Measurements from ENCODE around the gene PLD2. TPM values are rescaled to one million over a fixed set of nuclear protein-coding genes. Genes with fewer than 3 reads are reported as not detected.

Gene PLD2
- total and polyA plus RNA-seq, 2 donors (not counting 1 experiment from before 2014, with no cell fraction given), result 53.1 to 69.2 TPM

DNA sequence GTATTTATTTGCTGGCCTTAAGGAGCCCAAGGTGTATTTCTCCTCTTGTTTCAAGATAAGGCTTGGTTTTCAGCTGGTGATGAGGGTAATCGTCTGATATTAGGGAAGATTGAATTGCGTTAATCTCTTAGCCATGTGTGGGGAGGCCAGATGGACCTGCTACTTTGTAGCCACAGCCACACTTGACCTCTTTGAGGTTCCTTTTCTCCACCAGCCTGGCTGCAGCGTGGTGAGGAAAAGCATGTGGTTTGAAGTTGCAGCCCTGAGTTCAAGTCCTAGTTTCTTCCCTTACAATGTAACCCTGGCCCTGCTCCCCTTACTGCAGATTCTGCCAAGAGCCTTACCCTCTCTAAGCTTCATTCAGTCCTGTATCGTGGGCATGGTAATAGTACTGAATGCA lies 29.3 kb downstream of the PLD2 start:
- Histone ChIP-seq H4K20me1 (ENCODE audit: control insufficient read depth, insufficient read depth, low read length, poor library complexity, severe bottlenecking) (peaks cover 71% of the 10 kb centered on the region), H3K27ac (ENCODE audit: low read length in 2 of 2) (no peak overlapping the region), H3K27me3 (replicated peaks in 1 of 4; ENCODE audit: control extremely low read depth in 1 of 4, control insufficient read depth in 3 of 4, insufficient read depth in 4 of 4, low read length in 3 of 4) (no peaks in the 10 kb centered on the region), H3K4me2 (replicated peaks; ENCODE audit: low read depth, low read length, poor library complexity, severe bottlenecking) (no peak overlapping the region), H3K4me3 (ENCODE audit: control extremely low read depth in 1 of 5, extremely low read depth in 1 of 5, insufficient read depth in 1 of 5, low read depth in 2 of 5, low read length in 4 of 5) (no peak overlapping the region), H2AFZ (ENCODE audit: insufficient read depth, low read depth, low read length, poor library complexity, severe bottlenecking) (no peak overlapping the region), H3K79me2 (ENCODE audit: control insufficient read depth, insufficient read depth, low read length) (peaks cover 84% of the 10 kb centered on the region), H3K9me3 (ENCODE audit: control extremely low read depth in 1 of 3, control insufficient read depth in 2 of 3, insufficient read depth in 1 of 3, low read length in 2 of 3) (no peaks in the 10 kb centered on the region), H3K36me3 (replicated peaks in 1 of 2; ENCODE audit: control extremely low read depth in 1 of 2, control insufficient read depth in 1 of 2, extremely low read depth in 1 of 2, insufficient read depth in 2 of 2, low read length in 1 of 2) (peaks cover 0 to 10% of the 10 kb centered on the region in 2 experiments), H3K4me1 (ENCODE audit: control insufficient read depth in 2 of 2, insufficient read depth in 2 of 2, low read length in 2 of 2) (peaks cover 21 to 26% of the 10 kb centered on the region in 2 donors), H3K9ac (ENCODE audit: low read length) (no peak overlapping the region)
- intact Hi-C loops (cut with micrococcal nuclease), result no loop called here
- Mint-ChIP-seq H3K27me3 (no peaks in the 10 kb centered on the region), H3K27ac (peak overlapping the region; percentile 32), H3K4me1 (peaks cover 44% of the 10 kb centered on the region), H3K9me3 (ENCODE audit: insufficient read depth) (no peaks in the 10 kb centered on the region), H3K4me3 (peak overlapping the region; percentile 47)
- WGBS (ENCODE audit: insufficient coverage), result no CpG with 5 or more reads among the region's 4 CpGs
- ChIA-PET POLR2A (interaction anchor here (0.6 kb wide), 1 partner anchor 73 kb away, joined by 3 read pairs; no protein-coding TSS in a partner anchor), CTCF (interaction anchor here (1.5 kb wide), 1 partner anchor 46 kb away, joined by 3 read pairs; no protein-coding TSS in a partner anchor)
- ATAC-seq (ENCODE audit: low read depth) (no peak), DNase-seq (no peak)
- no peak for TF ChIP-seq EZH2 (IDR thresholded peaks at IDR 0.05; ENCODE audit: borderline replicate concordance, insufficient read depth, low read depth, low read length, poor library complexity, severe bottlenecking)
- TF ChIP-seq, protein P1, sequence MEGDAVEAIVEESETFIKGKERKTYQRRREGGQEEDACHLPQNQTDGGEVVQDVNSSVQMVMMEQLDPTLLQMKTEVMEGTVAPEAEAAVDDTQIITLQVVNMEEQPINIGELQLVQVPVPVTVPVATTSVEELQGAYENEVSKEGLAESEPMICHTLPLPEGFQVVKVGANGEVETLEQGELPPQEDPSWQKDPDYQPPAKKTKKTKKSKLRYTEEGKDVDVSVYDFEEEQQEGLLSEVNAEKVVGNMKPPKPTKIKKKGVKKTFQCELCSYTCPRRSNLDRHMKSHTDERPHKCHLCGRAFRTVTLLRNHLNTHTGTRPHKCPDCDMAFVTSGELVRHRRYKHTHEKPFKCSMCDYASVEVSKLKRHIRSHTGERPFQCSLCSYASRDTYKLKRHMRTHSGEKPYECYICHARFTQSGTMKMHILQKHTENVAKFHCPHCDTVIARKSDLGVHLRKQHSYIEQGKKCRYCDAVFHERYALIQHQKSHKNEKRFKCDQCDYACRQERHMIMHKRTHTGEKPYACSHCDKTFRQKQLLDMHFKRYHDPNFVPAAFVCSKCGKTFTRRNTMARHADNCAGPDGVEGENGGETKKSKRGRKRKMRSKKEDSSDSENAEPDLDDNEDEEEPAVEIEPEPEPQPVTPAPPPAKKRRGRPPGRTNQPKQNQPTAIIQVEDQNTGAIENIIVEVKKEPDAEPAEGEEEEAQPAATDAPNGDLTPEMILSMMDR (IDR thresholded peaks at IDR 0.05), result no peak

DNA sequence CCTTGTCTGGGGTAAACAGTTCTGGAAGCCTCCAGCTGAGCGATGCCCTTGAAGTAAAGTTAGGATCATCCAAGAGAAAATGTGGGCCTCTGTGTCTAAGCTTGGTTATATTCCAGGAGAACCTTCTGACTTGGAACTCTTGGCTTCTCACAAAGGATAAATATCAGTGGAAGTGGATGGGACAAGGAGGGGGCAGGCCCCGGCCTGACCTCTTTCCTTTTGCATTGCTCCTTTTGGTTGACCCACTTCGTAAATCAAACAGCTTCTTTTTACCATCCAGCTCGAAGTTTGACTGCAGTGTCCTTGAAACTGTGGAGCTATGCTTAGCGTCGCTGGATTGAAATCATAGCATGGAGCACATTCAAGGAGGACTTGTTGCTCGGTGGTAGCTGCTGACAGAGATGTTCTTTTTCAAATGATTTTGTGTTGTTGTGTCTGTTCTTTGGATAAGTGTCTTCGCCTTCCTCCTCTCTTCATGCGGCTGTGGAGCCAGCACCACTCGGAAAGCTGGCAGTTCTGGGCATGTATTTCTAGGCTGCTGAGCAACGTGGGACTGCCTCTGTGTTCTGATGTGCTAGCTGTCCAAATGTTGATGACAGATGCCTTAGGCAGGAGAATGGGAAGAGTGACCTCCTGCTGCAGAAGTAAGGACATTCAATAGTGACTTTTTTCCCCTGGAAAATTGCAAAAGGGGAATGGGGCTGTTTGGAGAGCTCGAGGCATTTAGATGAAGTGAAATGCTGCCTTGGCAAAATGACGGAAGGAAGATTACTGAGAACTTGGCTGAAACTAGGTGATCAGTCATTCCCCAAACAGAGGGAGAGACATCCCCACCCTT lies 30.7 kb downstream of the PLD2 start:
- peaks cover 21 to 26% of the 10 kb centered on the region in 2 donors for H3K4me1 ChIP-seq (ENCODE audit: control insufficient read depth in 2 of 2, insufficient read depth in 2 of 2, low read length in 2 of 2)
- peaks cover 0 to 10% of the 10 kb centered on the region in 2 experiments for H3K36me3 ChIP-seq (replicated peaks in 1 of 2; ENCODE audit: control extremely low read depth in 1 of 2, control insufficient read depth in 1 of 2, extremely low read depth in 1 of 2, insufficient read depth in 2 of 2, low read length in 1 of 2)
- POLR2A ChIA-PET, result interaction anchor here (0.6 to 1.3 kb wide), 2 partner anchors 136 to 435 kb away, joined by 3 read pairs; no protein-coding TSS in a partner anchor
- H3K9me3 Mint-ChIP-seq (ENCODE audit: insufficient read depth), result no peaks in the 10 kb centered on the region
- no peaks in the 10 kb centered on the region for H3K27me3 ChIP-seq (replicated peaks in 1 of 4; ENCODE audit: control extremely low read depth in 1 of 4, control insufficient read depth in 3 of 4, insufficient read depth in 4 of 4, low read length in 3 of 4)
- H4K20me1 ChIP-seq (ENCODE audit: control insufficient read depth, insufficient read depth, low read length, poor library complexity, severe bottlenecking), result peaks cover 85% of the 10 kb centered on the region
- H3K9me3 ChIP-seq (ENCODE audit: control extremely low read depth in 1 of 3, control insufficient read depth in 2 of 3, insufficient read depth in 1 of 3, low read length in 2 of 3), result no peaks in the 10 kb centered on the region
- no peak overlapping the region for H3K27ac ChIP-seq (ENCODE audit: low read length in 2 of 2)
- peaks cover 97% of the 10 kb centered on the region for H3K79me2 ChIP-seq (ENCODE audit: control insufficient read depth, insufficient read depth, low read length)
- CTCF ChIA-PET, result interaction anchor here (0.7 to 1.1 kb wide), 2 partner anchors 107 to 285 kb away, joined by 3 read pairs; no protein-coding TSS in a partner anchor
- 100% methylated on average over 9 of the region's 13 CpGs for WGBS (ENCODE audit: insufficient coverage)
- H3K27me3 Mint-ChIP-seq, result no peaks in the 10 kb centered on the region
- H3K4me2 ChIP-seq (replicated peaks; ENCODE audit: low read depth, low read length, poor library complexity, severe bottlenecking), result no peak overlapping the region
- H3K9ac ChIP-seq (ENCODE audit: low read length), result no peak overlapping the region
- H3K27ac Mint-ChIP-seq, result no peak overlapping the region
- H3K4me3 ChIP-seq (ENCODE audit: control extremely low read depth in 1 of 5, extremely low read depth in 1 of 5, insufficient read depth in 1 of 5, low read depth in 2 of 5, low read length in 4 of 5), result no peak overlapping the region
- TF ChIP-seq EZH2 (IDR thresholded peaks at IDR 0.05; ENCODE audit: borderline replicate concordance, insufficient read depth, low read depth, low read length, poor library complexity, severe bottlenecking), result no peak
- intact Hi-C loops (cut with micrococcal nuclease), result no loop called here
- ATAC-seq (ENCODE audit: low read depth), result no peak
- H3K4me1 Mint-ChIP-seq, result peaks cover 50% of the 10 kb centered on the region
- H2AFZ ChIP-seq (ENCODE audit: insufficient read depth, low read depth, low read length, poor library complexity, severe bottlenecking), result no peak overlapping the region
- no peak overlapping the region for H3K4me3 Mint-ChIP-seq
- DNase-seq, result no peak

Data from B cell (primary cell).